Measurements from ENCODE around the gene AP1B1. TPM values are rescaled to one million over a fixed set of nuclear protein-coding genes. Genes with fewer than 3 reads are reported as not detected.

The AP1B1 gene
- total and polyA plus RNA-seq, 2 of the 13 experiments (the other 11 are each of a cell fraction or from before 2014, with no cell fraction given), result 26.6 to 29.7 TPM

- TF ChIP-seq, protein P1, sequence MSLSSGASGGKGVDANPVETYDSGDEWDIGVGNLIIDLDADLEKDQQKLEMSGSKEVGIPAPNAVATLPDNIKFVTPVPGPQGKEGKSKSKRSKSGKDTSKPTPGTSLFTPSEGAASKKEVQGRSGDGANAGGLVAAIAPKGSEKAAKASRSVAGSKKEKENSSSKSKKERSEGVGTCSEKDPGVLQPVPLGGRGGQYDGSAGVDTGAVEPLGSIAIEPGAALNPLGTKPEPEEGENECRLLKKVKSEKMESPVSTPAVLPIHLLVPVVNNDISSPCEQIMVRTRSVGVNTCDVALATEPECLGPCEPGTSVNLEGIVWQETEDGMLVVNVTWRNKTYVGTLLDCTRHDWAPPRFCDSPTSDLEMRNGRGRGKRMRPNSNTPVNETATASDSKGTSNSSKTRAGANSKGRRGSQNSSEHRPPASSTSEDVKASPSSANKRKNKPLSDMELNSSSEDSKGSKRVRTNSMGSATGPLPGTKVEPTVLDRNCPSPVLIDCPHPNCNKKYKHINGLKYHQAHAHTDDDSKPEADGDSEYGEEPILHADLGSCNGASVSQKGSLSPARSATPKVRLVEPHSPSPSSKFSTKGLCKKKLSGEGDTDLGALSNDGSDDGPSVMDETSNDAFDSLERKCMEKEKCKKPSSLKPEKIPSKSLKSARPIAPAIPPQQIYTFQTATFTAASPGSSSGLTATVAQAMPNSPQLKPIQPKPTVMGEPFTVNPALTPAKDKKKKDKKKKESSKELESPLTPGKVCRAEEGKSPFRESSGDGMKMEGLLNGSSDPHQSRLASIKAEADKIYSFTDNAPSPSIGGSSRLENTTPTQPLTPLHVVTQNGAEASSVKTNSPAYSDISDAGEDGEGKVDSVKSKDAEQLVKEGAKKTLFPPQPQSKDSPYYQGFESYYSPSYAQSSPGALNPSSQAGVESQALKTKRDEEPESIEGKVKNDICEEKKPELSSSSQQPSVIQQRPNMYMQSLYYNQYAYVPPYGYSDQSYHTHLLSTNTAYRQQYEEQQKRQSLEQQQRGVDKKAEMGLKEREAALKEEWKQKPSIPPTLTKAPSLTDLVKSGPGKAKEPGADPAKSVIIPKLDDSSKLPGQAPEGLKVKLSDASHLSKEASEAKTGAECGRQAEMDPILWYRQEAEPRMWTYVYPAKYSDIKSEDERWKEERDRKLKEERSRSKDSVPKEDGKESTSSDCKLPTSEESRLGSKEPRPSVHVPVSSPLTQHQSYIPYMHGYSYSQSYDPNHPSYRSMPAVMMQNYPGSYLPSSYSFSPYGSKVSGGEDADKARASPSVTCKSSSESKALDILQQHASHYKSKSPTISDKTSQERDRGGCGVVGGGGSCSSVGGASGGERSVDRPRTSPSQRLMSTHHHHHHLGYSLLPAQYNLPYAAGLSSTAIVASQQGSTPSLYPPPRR (CRISPR knock-in tag; IDR thresholded peaks at IDR 0.05; ENCODE audit: borderline replicate concordance), result peak; percentile 16; the same call in 1 of the 2 replicates
- TF ChIP-seq ZNF572 (CRISPR knock-in tag; IDR thresholded peaks at IDR 0.05) (0 out of 2 replicates have a peak, but pooled peaks have one; percentile 48), TMF1 (CRISPR knock-in tag; IDR thresholded peaks at IDR 0.05; ENCODE audit: low read depth) (peak; percentile 24; the same call in 1 of the 2 replicates), ZSCAN31 (CRISPR knock-in tag; IDR thresholded peaks at IDR 0.05; ENCODE audit: low read depth) (peak; percentile 15; the same call in 1 of the 2 replicates), CBFB (CRISPR knock-in tag; IDR thresholded peaks at IDR 0.05) (peak; percentile 59; the same call in 1 of the 2 replicates), TSC22D2 (CRISPR knock-in tag; IDR thresholded peaks at IDR 0.05; ENCODE audit: borderline replicate concordance) (peak; percentile 40; the same call in 1 of the 2 replicates), ZMYM4 (CRISPR knock-in tag; IDR thresholded peaks at IDR 0.05) (no peak), MEF2D (CRISPR knock-in tag; IDR thresholded peaks at IDR 0.05) (peak; percentile 58; the same call in 1 of the 2 replicates), CTCF (CRISPR knock-in tag; IDR thresholded peaks at IDR 0.05) (peak; percentile 92), TCF12 (IDR thresholded peaks at IDR 0.05) (no peak), TCF12 (CRISPR knock-in tag; IDR thresholded peaks at IDR 0.05) (0 out of 2 replicates have a peak, but pooled peaks have one; percentile 41), ZFP36L1 (CRISPR knock-in tag; IDR thresholded peaks at IDR 0.05) (no peak), ZNF766 (CRISPR knock-in tag; IDR thresholded peaks at IDR 0.05; ENCODE audit: borderline replicate concordance) (no peak), ZNF776 (CRISPR knock-in tag; IDR thresholded peaks at IDR 0.05) (0 out of 2 replicates have a peak, but pooled peaks have one; percentile 50), HES4 (CRISPR knock-in tag; IDR thresholded peaks at IDR 0.05; ENCODE audit: borderline replicate concordance) (0 out of 2 replicates have a peak, but pooled peaks have one; percentile 13)
- TF ChIP-seq, protein P2, sequence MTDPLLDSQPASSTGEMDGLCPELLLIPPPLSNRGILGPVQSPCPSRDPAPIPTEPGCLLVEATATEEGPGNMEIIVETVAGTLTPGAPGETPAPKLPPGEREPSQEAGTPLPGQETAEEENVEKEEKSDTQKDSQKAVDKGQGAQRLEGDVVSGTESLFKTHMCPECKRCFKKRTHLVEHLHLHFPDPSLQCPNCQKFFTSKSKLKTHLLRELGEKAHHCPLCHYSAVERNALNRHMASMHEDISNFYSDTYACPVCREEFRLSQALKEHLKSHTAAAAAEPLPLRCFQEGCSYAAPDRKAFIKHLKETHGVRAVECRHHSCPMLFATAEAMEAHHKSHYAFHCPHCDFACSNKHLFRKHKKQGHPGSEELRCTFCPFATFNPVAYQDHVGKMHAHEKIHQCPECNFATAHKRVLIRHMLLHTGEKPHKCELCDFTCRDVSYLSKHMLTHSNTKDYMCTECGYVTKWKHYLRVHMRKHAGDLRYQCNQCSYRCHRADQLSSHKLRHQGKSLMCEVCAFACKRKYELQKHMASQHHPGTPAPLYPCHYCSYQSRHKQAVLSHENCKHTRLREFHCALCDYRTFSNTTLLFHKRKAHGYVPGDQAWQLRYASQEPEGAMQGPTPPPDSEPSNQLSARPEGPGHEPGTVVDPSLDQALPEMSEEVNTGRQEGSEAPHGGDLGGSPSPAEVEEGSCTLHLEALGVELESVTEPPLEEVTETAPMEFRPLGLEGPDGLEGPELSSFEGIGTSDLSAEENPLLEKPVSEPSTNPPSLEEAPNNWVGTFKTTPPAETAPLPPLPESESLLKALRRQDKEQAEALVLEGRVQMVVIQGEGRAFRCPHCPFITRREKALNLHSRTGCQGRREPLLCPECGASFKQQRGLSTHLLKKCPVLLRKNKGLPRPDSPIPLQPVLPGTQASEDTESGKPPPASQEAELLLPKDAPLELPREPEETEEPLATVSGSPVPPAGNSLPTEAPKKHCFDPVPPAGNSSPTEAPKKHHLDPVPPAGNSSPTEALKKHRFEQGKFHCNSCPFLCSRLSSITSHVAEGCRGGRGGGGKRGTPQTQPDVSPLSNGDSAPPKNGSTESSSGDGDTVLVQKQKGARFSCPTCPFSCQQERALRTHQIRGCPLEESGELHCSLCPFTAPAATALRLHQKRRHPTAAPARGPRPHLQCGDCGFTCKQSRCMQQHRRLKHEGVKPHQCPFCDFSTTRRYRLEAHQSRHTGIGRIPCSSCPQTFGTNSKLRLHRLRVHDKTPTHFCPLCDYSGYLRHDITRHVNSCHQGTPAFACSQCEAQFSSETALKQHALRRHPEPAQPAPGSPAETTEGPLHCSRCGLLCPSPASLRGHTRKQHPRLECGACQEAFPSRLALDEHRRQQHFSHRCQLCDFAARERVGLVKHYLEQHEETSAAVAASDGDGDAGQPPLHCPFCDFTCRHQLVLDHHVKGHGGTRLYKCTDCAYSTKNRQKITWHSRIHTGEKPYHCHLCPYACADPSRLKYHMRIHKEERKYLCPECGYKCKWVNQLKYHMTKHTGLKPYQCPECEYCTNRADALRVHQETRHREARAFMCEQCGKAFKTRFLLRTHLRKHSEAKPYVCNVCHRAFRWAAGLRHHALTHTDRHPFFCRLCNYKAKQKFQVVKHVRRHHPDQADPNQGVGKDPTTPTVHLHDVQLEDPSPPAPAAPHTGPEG (CRISPR knock-in tag; IDR thresholded peaks at IDR 0.05), result 0 out of 2 replicates have a peak, but pooled peaks have one; percentile 5
These were observed 82.1 kb downstream of the AP1B1 start, which contains the start of gene GAS2L1 (continued) for GRCh38 chr22:29306175-29306834.

Data from HepG2 (cell line).